Endothelial cell of umbilical vein (primary cell): Measurements from ENCODE around the gene CACNA1C. TPM values are rescaled to one million over a fixed set of nuclear protein-coding genes. Genes with fewer than 3 reads are reported as not detected.

ENCODE experiments used
- BruUV-seq: library from RNA; stranded (reverse); fragments of 400-500 nt; replicated peaks from 2 replicates; lab custom pipeline; 2021; lab: Mats Ljungman, UMichigan
- CTCF ChIA-PET: fragments of 300-600, 350-600 bp; sonication (Branson Sonifier 250); formaldehyde crosslinking; loops from one replicate; lab custom pipeline; 2021; ENCODE audit warnings: antibody characterized with exemption, inconsistent platforms; lab: Charles Lee
- POLR2A ChIA-PET: fragments of 300-600, 350-600 bp; sonication (Branson Sonifier 250); formaldehyde crosslinking; loops from one replicate; lab custom pipeline; 2021; ENCODE audit warnings: antibody characterized with exemption, inconsistent platforms; lab: Charles Lee
- DNase-seq: peaks from one replicate; pipeline ENCODE4 v3.0.0-alpha.2; 2011; ENCODE audit warnings: low read depth, low spot score
- FAIRE-seq: peaks from 2 replicates; lab custom pipeline; 2011; peaks lifted over from hg19 to GRCh38; lab: Jason Lieb, UNC
- H2AFZ ChIP-seq: 2 replicates; pipeline ENCODE4 v1.6.0; 2012; ENCODE audit warnings: low read depth, low read length, control low read depth, inconsistent platforms
- H3K27ac ChIP-seq: 2 replicates; pipeline ENCODE4 v1.5.1; 2011; ENCODE audit warnings: low read depth, mild to moderate bottlenecking, control low read depth, low read length, moderate library complexity; ENCODE audit not compliant: insufficient read depth
- H3K27me3 ChIP-seq, 2 experiments: 2 replicates each; pipeline versions ENCODE4 v1.6.0 to v1.6.1; 2011; ENCODE audit warnings: low read length in 2 of 2, mixed read lengths in 1 of 2; ENCODE audit not compliant: control insufficient read depth in 2 of 2, insufficient read depth in 2 of 2
- H3K36me3 ChIP-seq, 2 experiments: 2 replicates in 1 of 2; 3 replicates in 1 of 2; pipeline ENCODE4 v1.5.1; 2011; ENCODE audit warnings: low read length in 2 of 2, mild to moderate bottlenecking in 1 of 2, moderate library complexity in 1 of 2; ENCODE audit not compliant: control insufficient read depth in 2 of 2, insufficient read depth in 2 of 2; ENCODE audit errors: extremely low read depth in 1 of 2
- H3K4me1 ChIP-seq: 3 replicates; pipeline ENCODE4 v1.5.1; 2011; ENCODE audit warnings: mild to moderate bottlenecking, low read length; ENCODE audit not compliant: control insufficient read depth, insufficient read depth; ENCODE audit errors: extremely low read depth
- H3K4me2 ChIP-seq: 2 replicates; pipeline ENCODE4 v1.6.1; 2011; ENCODE audit warnings: low read length, control low read depth, mixed read lengths; ENCODE audit not compliant: insufficient read depth
- H3K4me3 ChIP-seq, 3 experiments: fragments of 200-600 bp in 1 of 3; sonication (generic), shearing (Covaris generic) in 1 of 3; replicated peaks in 1 of 3; 2 replicates each; pipeline ENCODE4 v1.5.1; 2011 to 2016; ENCODE audit warnings: control low read depth in 3 of 3, low read length in 3 of 3, mild to moderate bottlenecking in 2 of 3, inconsistent platforms in 1 of 3, low read depth in 1 of 3, moderate library complexity in 1 of 3; ENCODE audit not compliant: insufficient read depth in 1 of 3
- H3K79me2 ChIP-seq: 2 replicates; pipeline ENCODE4 v1.6.0; 2012; ENCODE audit warnings: low read length, inconsistent platforms; ENCODE audit not compliant: control insufficient read depth, insufficient read depth
- H3K9ac ChIP-seq: replicated peaks from 2 replicates; pipeline ENCODE3; 2011; ENCODE audit warnings: low read length, control low read depth; ENCODE audit not compliant: insufficient read depth; ENCODE audit errors: extremely low read depth
- H3K9me1 ChIP-seq: replicated peaks from 3 replicates; pipeline ENCODE4 v1.6.0; 2011; ENCODE audit warnings: mild to moderate bottlenecking, low read length; ENCODE audit not compliant: control insufficient read depth, insufficient read depth; ENCODE audit errors: extremely low read depth
- H3K9me3 ChIP-seq: replicated peaks from 2 replicates; pipeline ENCODE4 v1.5.1; 2012; ENCODE audit warnings: low read length, inconsistent platforms; ENCODE audit not compliant: control insufficient read depth, insufficient read depth
- H4K20me1 ChIP-seq: replicated peaks from 2 replicates; pipeline ENCODE3; 2011; ENCODE audit warnings: mild to moderate bottlenecking, low read length; ENCODE audit not compliant: control insufficient read depth, insufficient read depth; ENCODE audit errors: extremely low read depth
- EZH2 ChIP-seq: IDR thresholded peaks from 2 replicates; pipeline ENCODE4 v1.6.1; 2012; ENCODE audit warnings: borderline replicate concordance, low read depth, mild to moderate bottlenecking, moderate library complexity, low read length, inconsistent platforms; ENCODE audit not compliant: severe bottlenecking
- FOS ChIP-seq: IDR thresholded peaks from 2 replicates; pipeline ENCODE4 v1.6.1; 2011; ENCODE audit warnings: mild to moderate bottlenecking, low read length, moderate library complexity, borderline replicate concordance; ENCODE audit not compliant: insufficient read depth
- GATA2 ChIP-seq: IDR thresholded peaks from 2 replicates; pipeline ENCODE4 v1.7.0; 2011; ENCODE audit warnings: low read depth, mild to moderate bottlenecking, moderate library complexity, mixed read lengths, low read length; ENCODE audit not compliant: insufficient read length, insufficient read depth
- JUN ChIP-seq: IDR thresholded peaks from 2 replicates; pipeline ENCODE4 v1.6.1; 2011; ENCODE audit warnings: borderline replicate concordance, low read depth; ENCODE audit not compliant: insufficient read length, insufficient read depth
- MYC ChIP-seq: IDR thresholded peaks from one replicate; pipeline ENCODE4 v1.6.1; 2011; ENCODE audit warnings: mild to moderate bottlenecking, low read depth, low read length
- POLR2A ChIP-seq: IDR thresholded peaks from 2 replicates; pipeline ENCODE4 v1.6.1; 2012; ENCODE audit warnings: low read depth, mild to moderate bottlenecking, control low read depth, low read length
- POLR2AphosphoS5 ChIP-seq: IDR thresholded peaks from 2 replicates; pipeline ENCODE4 v1.6.1; 2012; ENCODE audit warnings: low read depth, mild to moderate bottlenecking, control low read depth, low read length, moderate library complexity; ENCODE audit not compliant: insufficient read depth
- dilution Hi-C: fragments of 300-500 bp; cut with MboI; formaldehyde crosslinking; loops from one replicate; pipeline ENCODE4 v1.15.0; 2019; ENCODE audit warnings: low sequenced_read_pairs; ENCODE audit not compliant: extremely low pct_ligation_motif_present
- intact Hi-C: fragments of 100-400 bp; cut with micrococcal nuclease; formaldehyde crosslinking; loops from one replicate; pipeline ENCODE4 v1.10.0; 2022
- polyA plus RNA-seq, 4 experiments: library from polyadenylated mRNA; depleted of rRNA in 3 of 4; stranded (reverse) in 3 of 4; unstranded in 1 of 4; fragments of >200 nt; gene quantifications; 2 replicates each; pipeline versions ENCODE4 v1.2.1 to v1.2.3, GENCODE V29; 2011 to 2012; ENCODE audit warnings: missing spikeins in 1 of 4
- total RNA-seq: library from RNA; stranded (reverse); gene quantifications from 2 replicates; pipeline ENCODE4 v1.2.3, GENCODE V29; 2021
- TF ChIP-seq, protein P1 (sequence below): IDR thresholded peaks from 2 replicates; pipeline ENCODE4 v1.6.1; 2011; ENCODE audit not compliant: insufficient read depth, insufficient read length
- TF ChIP-seq, protein P2 (sequence below), 2 donors: IDR thresholded peaks; 1 replicate in 1 of 2; 2 replicates in 1 of 2; pipeline ENCODE4 v1.5.1; 2011; ENCODE audit warnings: low read length in 2 of 2, mild to moderate bottlenecking in 2 of 2, moderate library complexity in 2 of 2, control low read depth in 1 of 2, inconsistent platforms in 1 of 2, low read depth in 1 of 2; ENCODE audit not compliant: insufficient read depth in 1 of 2; ENCODE audit errors: extremely low read depth in 1 of 2

Gene CACNA1C
- total and polyA plus RNA-seq, 2 donors (not counting 3 experiments of a cell fraction or from before 2014, with no cell fraction given): not detected

DNA sequence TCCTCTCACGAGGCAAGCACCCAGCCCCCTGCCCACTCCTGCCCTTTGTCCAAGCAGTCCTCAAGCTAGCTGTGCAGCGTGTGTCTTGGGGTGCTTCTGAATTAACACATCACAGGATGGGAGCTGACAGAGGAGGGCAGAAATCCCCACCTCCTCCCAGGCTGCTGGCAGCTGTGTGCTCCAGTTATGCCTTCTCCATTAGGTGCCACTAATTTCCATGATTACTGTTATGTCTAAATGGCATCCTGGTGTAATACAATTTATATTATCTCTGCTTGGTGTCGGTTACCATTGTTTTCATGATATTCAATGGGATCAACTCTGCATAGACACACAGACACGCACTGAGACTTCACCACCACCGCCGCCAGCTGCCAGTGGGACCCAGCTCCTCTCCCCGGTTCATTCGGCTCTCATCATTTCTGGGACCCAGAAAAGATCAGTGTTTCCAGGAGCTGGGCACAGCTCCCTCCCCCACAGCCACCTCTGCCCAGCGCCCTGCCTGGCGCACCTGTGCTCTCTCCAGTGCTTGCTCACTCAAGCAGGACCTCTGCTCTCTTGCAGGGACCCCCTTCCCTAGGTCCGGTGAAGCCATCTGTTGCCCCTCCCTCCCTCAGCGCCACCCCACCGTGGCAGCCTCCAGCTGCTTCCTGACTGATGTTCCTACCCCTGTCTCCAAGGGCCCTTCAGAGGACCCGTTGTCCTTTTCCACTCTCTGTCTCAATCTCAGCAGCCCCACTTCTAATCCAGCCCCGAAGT, 574.5 kb downstream of the CACNA1C start:
- DNase-seq (no peak), FAIRE-seq (no peak)
- POLR2A ChIA-PET: no interaction called here
- Histone ChIP-seq H3K79me2 (no peaks in the 10 kb centered on the region), H2AFZ (no peak overlapping the region), H4K20me1 (no peaks in the 10 kb centered on the region), H3K9me1 (no peaks in the 10 kb centered on the region), H3K9me3 (no peaks in the 10 kb centered on the region), H3K4me3 (no peak overlapping the region), H3K27me3 (peaks cover 0 to 4% of the 10 kb centered on the region in 2 experiments), H3K4me1 (no peaks in the 10 kb centered on the region), H3K9ac (no peak overlapping the region), H3K27ac (no peak overlapping the region), H3K4me2 (no peak overlapping the region), H3K36me3 (no peaks in the 10 kb centered on the region)
- dilution Hi-C loops (no loop called here), intact Hi-C loops (no loop called here)
- no TSS peak for BruUV-seq
- TF ChIP-seq, protein P1, sequence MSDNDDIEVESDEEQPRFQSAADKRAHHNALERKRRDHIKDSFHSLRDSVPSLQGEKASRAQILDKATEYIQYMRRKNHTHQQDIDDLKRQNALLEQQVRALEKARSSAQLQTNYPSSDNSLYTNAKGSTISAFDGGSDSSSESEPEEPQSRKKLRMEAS: no peak
- TF ChIP-seq JUN (no peak), POLR2AphosphoS5 (no peak), GATA2 (no peak), POLR2A (no peak), FOS (no peak), MYC (no peak), EZH2 (no peak)
- TF ChIP-seq, protein P2, sequence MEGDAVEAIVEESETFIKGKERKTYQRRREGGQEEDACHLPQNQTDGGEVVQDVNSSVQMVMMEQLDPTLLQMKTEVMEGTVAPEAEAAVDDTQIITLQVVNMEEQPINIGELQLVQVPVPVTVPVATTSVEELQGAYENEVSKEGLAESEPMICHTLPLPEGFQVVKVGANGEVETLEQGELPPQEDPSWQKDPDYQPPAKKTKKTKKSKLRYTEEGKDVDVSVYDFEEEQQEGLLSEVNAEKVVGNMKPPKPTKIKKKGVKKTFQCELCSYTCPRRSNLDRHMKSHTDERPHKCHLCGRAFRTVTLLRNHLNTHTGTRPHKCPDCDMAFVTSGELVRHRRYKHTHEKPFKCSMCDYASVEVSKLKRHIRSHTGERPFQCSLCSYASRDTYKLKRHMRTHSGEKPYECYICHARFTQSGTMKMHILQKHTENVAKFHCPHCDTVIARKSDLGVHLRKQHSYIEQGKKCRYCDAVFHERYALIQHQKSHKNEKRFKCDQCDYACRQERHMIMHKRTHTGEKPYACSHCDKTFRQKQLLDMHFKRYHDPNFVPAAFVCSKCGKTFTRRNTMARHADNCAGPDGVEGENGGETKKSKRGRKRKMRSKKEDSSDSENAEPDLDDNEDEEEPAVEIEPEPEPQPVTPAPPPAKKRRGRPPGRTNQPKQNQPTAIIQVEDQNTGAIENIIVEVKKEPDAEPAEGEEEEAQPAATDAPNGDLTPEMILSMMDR (IDR thresholded peaks at IDR 0.05; ENCODE audit: extremely low read depth in 1 of 2, insufficient read depth in 1 of 2, low read depth in 1 of 2, low read length in 2 of 2): no peak
- CTCF ChIA-PET: interaction anchor here (2.2 kb wide), 1 partner anchor 13 kb away, joined by 11 read pairs; no protein-coding TSS in a partner anchor
